Posterior cingulate gyrus (tissue), 11 donors: Measurements from ENCODE around the gene DCP2.
A peak's percentile ranks its signal among the peaks of the same experiment; 100 is the strongest.

Experiments used
- DNase-seq, 10 donors: peaks; one replicate each; pipeline versions ENCODE4 v3.0.0 to v3.0.0-alpha.2; 2020 to 2021; ENCODE audit warnings: mixed read lengths in 3 of 10
- intact Hi-C: fragments of 100-400 bp; cut with DNase I; formaldehyde crosslinking; loops from one replicate; pipeline ENCODE4 v1.15.1; 2023

DCP2 gene

GRCh38 chr5:113040672-113041260 lies 64.2 kb downstream of the DCP2 start:
- DNase-seq = no peak
- intact Hi-C loops = no loop called here

GRCh38 chr5:113042491-113043243 lies 66.1 kb downstream of the DCP2 start:
- DNase-seq = no peak
- intact Hi-C loops = no loop called here

DNA sequence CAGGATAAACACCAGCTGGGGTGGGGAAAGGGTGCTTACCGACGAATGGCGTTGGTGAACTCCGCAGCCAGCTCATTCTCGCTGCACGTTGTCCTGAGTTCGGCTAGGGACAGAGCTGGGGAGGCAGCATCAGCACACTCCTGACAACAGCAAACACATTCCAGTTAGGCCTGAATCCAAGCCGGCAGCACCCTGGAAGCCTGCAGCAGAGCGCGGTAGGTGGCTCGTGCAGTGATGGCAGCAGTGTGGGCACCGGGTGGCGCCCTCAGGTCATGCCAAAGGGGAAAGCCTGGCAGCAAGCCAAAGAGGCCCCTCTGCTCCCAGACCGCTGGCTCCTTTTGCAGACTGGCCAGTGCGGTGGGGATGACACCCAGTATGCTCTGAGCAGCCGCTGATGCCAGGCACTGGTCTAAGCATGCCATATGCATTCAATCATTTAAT lies 66.9 kb downstream of the DCP2 start:
- intact Hi-C loops = no loop called here
- DNase-seq = peak in 5 of 10 donors; percentile 28 to 91 (median 37)

GRCh38 chr5:113044776-113045465 lies 68.3 kb downstream of the DCP2 start:
- intact Hi-C loops = no loop called here

DNA sequence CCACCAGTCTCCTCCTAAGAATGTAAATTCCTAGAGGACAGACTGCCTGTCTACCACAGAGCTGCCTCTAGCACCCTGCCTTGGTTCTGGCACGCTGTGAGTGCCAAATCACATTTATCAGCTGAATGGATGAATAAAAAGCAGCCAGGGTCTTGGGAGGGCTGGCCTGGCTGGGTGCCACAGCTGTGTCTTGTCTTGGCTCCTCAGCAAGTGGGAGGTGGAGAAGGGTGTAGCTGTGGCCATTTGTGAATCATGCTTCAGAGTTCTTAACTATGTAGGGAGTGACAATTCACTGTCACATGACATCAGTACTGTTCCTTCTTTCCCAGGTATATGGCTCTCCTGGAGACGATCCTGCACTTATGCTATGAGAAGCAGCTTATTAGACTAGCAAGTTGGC lies 70.6 kb downstream of the DCP2 start:
- intact Hi-C loops = no loop called here
- DNase-seq = no peak

More at GRCh38 chr5:113044776-113045465, 68.3 kb downstream of the DCP2 start:
- no peak for DNase-seq

GRCh38 chr5:113047733-113048652 lies 71.4 kb downstream of the DCP2 start:
- DNase-seq = peak in 1 of 10 donors; percentile 62
- intact Hi-C loops = no loop called here

- peak in 1 of 10 donors; percentile 49 for DNase-seq
- intact Hi-C loops = no loop called here
Observed at GRCh38 chr5:113048931-113049330, 72.3 kb downstream of the DCP2 start.

GRCh38 chr5:113050721-113051382 lies 74.3 kb downstream of the DCP2 start:
- DNase-seq = peak in 1 of 10 donors; percentile 28
- intact Hi-C loops = no loop called here

- intact Hi-C loops = no loop called here
- no peak for DNase-seq
Observed at GRCh38 chr5:113052041-113052795, 75.6 kb downstream of the DCP2 start.

- DNase-seq = no peak
- intact Hi-C loops = no loop called here
Observed at GRCh38 chr5:113053511-113053995, 77.0 kb downstream of the DCP2 start.

DNA sequence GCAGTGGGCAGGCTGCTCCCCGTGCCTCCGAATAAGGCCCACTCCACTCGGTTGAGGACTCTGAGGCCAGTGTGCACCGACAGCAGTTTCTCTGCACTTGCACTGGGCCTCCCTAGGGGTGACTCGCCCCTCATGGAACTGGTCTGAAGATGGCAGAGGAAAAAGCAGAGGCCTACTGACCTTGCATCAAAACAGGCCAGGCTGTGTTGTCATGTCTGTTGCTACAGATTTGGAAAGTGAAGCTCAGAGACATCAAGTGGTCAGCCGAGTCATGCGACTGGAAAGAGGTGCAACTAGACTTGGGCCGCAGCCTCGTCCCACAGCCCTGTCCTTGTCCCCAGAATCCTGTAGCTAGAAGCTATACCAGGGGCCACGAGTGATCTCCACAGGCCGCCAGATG lies 78.3 kb downstream of the DCP2 start:
- intact Hi-C loops = no loop called here

DNA sequence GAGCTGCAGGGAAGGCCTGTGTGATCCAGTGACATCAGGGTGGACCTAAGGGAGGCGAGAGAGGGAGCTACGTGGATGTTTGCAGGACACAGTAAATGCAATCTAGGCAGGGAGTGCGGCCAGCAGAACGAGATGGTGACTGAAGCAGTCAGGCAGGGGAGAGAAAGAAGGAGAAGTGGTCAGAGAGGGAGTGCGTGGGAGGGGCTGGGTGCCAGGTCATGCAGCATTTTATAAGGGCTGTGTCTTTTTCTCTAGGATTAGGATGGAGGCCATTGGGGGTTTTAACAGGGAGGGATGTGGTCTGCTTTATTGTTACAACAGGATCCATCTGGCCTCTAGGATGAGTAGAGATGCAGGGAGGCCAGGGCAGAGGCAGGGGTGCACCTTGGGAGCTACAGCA lies 80.4 kb downstream of the DCP2 start:
- intact Hi-C loops = no loop called here
- no peak for DNase-seq

More for the DNA sequence above, 78.3 kb downstream of the DCP2 start:
- DNase-seq = no peak

GRCh38 chr5:113057557-113057984 lies 81.0 kb downstream of the DCP2 start:
- intact Hi-C loops = no loop called here
- DNase-seq = peak in 1 of 10 donors; percentile 87

GRCh38 chr5:113058269-113058668 lies 81.7 kb downstream of the DCP2 start:
- no peak for DNase-seq
- intact Hi-C loops = no loop called here

- intact Hi-C loops = no loop called here
Observed at GRCh38 chr5:113058706-113059226, 82.2 kb downstream of the DCP2 start.

DNA sequence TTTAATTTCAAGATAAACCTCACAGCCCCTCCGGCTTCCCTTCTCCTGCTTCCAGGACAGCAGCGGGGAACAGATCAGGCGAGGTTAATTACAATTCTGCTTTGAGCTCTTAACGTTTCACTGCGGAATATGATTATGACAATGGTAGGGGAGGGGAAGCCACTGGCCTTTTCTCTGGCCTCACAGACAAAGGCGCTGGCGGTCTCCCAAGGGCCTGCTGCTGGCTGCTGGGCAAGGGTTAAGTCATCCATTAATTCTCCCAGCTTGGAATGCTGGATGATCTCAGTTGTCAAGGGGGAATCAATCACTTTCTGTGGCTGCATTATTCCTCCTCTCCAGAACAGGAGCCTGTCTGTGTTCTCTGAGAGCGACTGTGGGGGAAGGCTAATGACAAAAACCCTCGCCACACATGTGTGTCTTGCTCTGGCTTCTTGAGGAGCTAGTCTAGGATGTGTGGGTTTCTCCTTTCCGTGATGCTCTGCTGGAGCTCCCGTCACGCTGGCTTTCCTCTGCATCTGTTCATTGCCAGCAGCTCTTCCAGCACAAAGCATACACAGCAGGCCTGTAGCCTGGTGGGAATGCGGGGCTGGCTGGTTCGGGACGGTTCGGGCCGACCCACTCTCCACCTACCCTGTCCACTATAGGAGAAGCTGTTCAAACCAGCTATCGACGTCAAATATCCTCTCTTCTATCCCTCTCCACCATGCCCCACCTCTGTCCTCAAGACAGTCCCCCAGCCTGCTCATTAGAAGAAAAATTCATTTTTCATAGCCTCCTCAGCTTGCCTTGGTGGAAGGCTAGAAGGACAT lies 82.8 kb downstream of the DCP2 start:
- peak in 2 of 10 donors; percentile 40 to 46 for DNase-seq

More at GRCh38 chr5:113058706-113059226, 82.2 kb downstream of the DCP2 start:
- no peak for DNase-seq

DNA sequence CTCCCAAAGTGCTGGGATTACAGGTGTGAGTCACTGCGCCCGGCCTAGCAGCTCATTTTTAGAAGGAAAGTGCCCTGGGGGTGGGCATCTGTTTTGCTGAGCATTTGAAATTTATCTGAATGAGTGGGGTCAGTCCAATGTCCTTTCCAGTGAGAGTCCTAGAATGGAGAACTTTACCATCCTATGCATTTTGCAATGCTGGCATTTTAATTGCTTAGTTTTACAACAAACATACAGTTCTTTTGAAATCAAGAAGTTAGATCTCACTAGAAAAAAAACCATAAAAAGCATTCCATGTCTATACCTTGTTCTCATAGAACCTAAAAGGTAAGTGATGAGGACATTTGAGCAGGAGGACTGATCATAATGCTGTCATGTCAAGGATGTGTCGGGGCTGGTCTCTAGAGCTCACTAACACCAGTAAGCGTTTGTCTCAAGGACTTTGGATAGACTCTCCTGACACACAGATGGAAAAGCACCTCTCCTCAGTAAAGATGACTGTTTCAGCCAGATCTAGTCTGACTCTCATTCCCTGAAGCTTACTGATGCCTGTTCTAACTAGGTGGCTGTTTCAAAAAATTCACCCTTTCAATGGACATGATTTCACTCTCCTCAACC lies 83.9 kb downstream of the DCP2 start:
- intact Hi-C loops = no loop called here
- DNase-seq = no peak

More for the DNA sequence above, 82.8 kb downstream of the DCP2 start:
- intact Hi-C loops = no loop called here
